PC-3 (cell line): ENCODE data around the gene KRT31. TPM values are rescaled to one million over a fixed set of nuclear protein-coding genes. Genes with fewer than 3 reads are reported as not detected.

Experiments
- ATAC-seq: fragments of 200-7000 bp; cut with Tn5 transposase; 2 replicates; pipeline ENCODE4 v1.9.1; 2020; ENCODE audit warnings: mild to moderate bottlenecking, moderate library complexity
- BruUV-seq: library from RNA; stranded (reverse); fragments of 400-500 nt; replicated peaks from 2 replicates; lab custom pipeline; 2021; lab: Mats Ljungman, UMichigan
- CTCF ChIA-PET: fragments of 300-600 bp; sonication (Branson Sonifier 250); formaldehyde crosslinking; loops from one replicate; lab custom pipeline; 2022; ENCODE audit warnings: antibody characterized with exemption; lab: Charles Lee
- POLR2A ChIA-PET: fragments of 300-600 bp; sonication (Branson Sonifier 250); formaldehyde crosslinking; loops from one replicate; lab custom pipeline; 2022; ENCODE audit warnings: antibody characterized with exemption; ENCODE audit not compliant: unreplicated experiment; lab: Charles Lee
- DNase-seq: peaks from one replicate; pipeline ENCODE4 v3.0.0-alpha.2; 2015
- H2AFZ ChIP-seq: fragments of 300-600 bp; sonication (generic); 2 replicates; pipeline ENCODE4 v1.6.0; 2016; ENCODE audit warnings: antibody characterized with exemption, low read length
- H3F3A ChIP-seq: fragments of 300-600 bp; sonication (generic); one replicate; pipeline ENCODE4 v1.6.0; 2017; ENCODE audit warnings: antibody characterized with exemption, low read length, control low read depth, mild to moderate bottlenecking; ENCODE audit not compliant: unreplicated experiment
- H3K27ac ChIP-seq: fragments of 300-600 bp; sonication (generic); 2 replicates; pipeline ENCODE4 v1.5.1; 2016; ENCODE audit warnings: mild to moderate bottlenecking, low read length
- H3K27me3 ChIP-seq: fragments of 300-600 bp; sonication (generic); 2 replicates; pipeline ENCODE4 v1.6.1; 2016; ENCODE audit warnings: low read length, mixed read lengths
- H3K36me3 ChIP-seq: fragments of 300-600 bp; sonication (generic); 2 replicates; pipeline ENCODE4 v1.6.1; 2016; ENCODE audit warnings: low read depth, mixed run types, low read length, mixed read lengths
- H3K4me1 ChIP-seq: fragments of 300-600 bp; sonication (generic); 2 replicates; pipeline ENCODE4 v1.5.1; 2016; ENCODE audit warnings: low read length; ENCODE audit not compliant: insufficient read depth
- H3K4me2 ChIP-seq: fragments of 300-600 bp; sonication (generic); 2 replicates; pipeline ENCODE4 v1.6.0; 2016; ENCODE audit warnings: low read length
- H3K4me3 ChIP-seq: fragments of 300-600 bp; sonication (generic); 2 replicates; pipeline ENCODE4 v1.5.1; 2016; ENCODE audit warnings: mild to moderate bottlenecking, low read length, mixed read lengths
- H3K79me2 ChIP-seq: fragments of 300-600 bp; sonication (generic); 2 replicates; pipeline ENCODE4 v1.6.1; 2017; ENCODE audit warnings: low read length, mixed read lengths
- H3K9ac ChIP-seq: fragments of 300-600 bp; sonication (generic); 2 replicates; pipeline ENCODE4 v1.6.0; 2016; ENCODE audit warnings: mild to moderate bottlenecking, low read length
- H3K9me2 ChIP-seq: fragments of 300-600 bp; sonication (generic); replicated peaks from 2 replicates; pipeline ENCODE4 v1.6.1; 2016; ENCODE audit warnings: mixed run types, low read length, mixed read lengths
- H3K9me3 ChIP-seq: fragments of 300-600 bp; sonication (generic); 2 replicates; pipeline ENCODE4 v1.6.1; 2016; ENCODE audit warnings: low read length, mixed read lengths
- H4K20me1 ChIP-seq: fragments of 300-600 bp; sonication (generic); 2 replicates; pipeline ENCODE4 v1.6.1; 2016; ENCODE audit warnings: low read length, mixed read lengths
- CTCF ChIP-seq: fragments of 300-600 bp; sonication (generic); conservative IDR thresholded peaks from 2 replicates; pipeline ENCODE4 v1.5.1; 2017; ENCODE audit warnings: antibody characterized with exemption, low read depth, mild to moderate bottlenecking, low read length
- EZH2 ChIP-seq: fragments of 300-600 bp; sonication (generic); IDR thresholded peaks from one replicate; pipeline ENCODE4 v1.6.1; 2017; ENCODE audit warnings: antibody characterized with exemption, mild to moderate bottlenecking, low read length; ENCODE audit not compliant: unreplicated experiment
- EZH2phosphoT487 ChIP-seq: fragments of 300-600 bp; sonication (generic); IDR thresholded peaks from 2 replicates; pipeline ENCODE4 v1.6.1; 2018; ENCODE audit warnings: mild to moderate bottlenecking, antibody characterized with exemption, low read length, borderline replicate concordance
- intact Hi-C: fragments of 100-400 bp; cut with micrococcal nuclease; formaldehyde crosslinking; loops from 2 replicates; pipeline ENCODE4 v1.9.0; 2023
- total RNA-seq: library from RNA; depleted of rRNA; stranded (reverse); fragments of >200 nt; gene quantifications from 2 replicates; pipeline ENCODE4 v1.2.3, GENCODE V29; 2014

Gene KRT31
- total RNA-seq, 1 experiment from 2014 or later = not detected

GRCh38 chr17:41387670-41388069 is 9.7 kb downstream of the KRT31 start:
- H3K9ac ChIP-seq = no peak overlapping the region
- H3K27ac ChIP-seq = no peak overlapping the region
- TF ChIP-seq CTCF (no peak), EZH2 (no peak), EZH2phosphoT487 (no peak)
- H3K36me3 ChIP-seq = no peaks in the 10 kb centered on the region
- H3K4me1 ChIP-seq = 0 out of 2 replicates have a peak, but pooled peaks cover 6% of the 10 kb centered on the region
- H4K20me1 ChIP-seq = no peaks in the 10 kb centered on the region
- no TSS peak for BruUV-seq
- no peaks in the 10 kb centered on the region for H3K9me3 ChIP-seq
- H3F3A ChIP-seq = no peaks in the 10 kb centered on the region
- no peak overlapping the region for H2AFZ ChIP-seq
- CTCF ChIA-PET = no interaction called here
- no peaks in the 10 kb centered on the region for H3K79me2 ChIP-seq
- POLR2A ChIA-PET = no interaction called here
- intact Hi-C loops = no loop called here
- H3K9me2 ChIP-seq = no peaks in the 10 kb centered on the region
- no peak overlapping the region for H3K4me2 ChIP-seq
- no peak overlapping the region for H3K4me3 ChIP-seq
- DNase-seq = no peak
- H3K27me3 ChIP-seq = no peaks in the 10 kb centered on the region
- no peak for ATAC-seq

- H3K4me1 ChIP-seq = no peaks in the 10 kb centered on the region
- DNase-seq = no peak
- no peak overlapping the region for H3K4me2 ChIP-seq
- H3K4me3 ChIP-seq = no peak overlapping the region
- H3K9me3 ChIP-seq = no peaks in the 10 kb centered on the region
- no peak overlapping the region for H2AFZ ChIP-seq
- ChIA-PET CTCF (no interaction called here), POLR2A (no interaction called here)
- H3F3A ChIP-seq = no peaks in the 10 kb centered on the region
- H4K20me1 ChIP-seq = no peaks in the 10 kb centered on the region
- ATAC-seq = no peak
- no peak overlapping the region for H3K27ac ChIP-seq
- BruUV-seq = no TSS peak
- no peaks in the 10 kb centered on the region for H3K27me3 ChIP-seq
- H3K9me2 ChIP-seq = no peaks in the 10 kb centered on the region
- H3K79me2 ChIP-seq = no peaks in the 10 kb centered on the region
- H3K9ac ChIP-seq = no peak overlapping the region
- intact Hi-C loops = no loop called here
- H3K36me3 ChIP-seq = no peaks in the 10 kb centered on the region
- TF ChIP-seq EZH2phosphoT487 (no peak), CTCF (no peak), EZH2 (no peak)
Measured at GRCh38 chr17:41386227-41386626, 11.2 kb downstream of the KRT31 start.

GRCh38 chr17:41383690-41384089 is 13.7 kb downstream of the KRT31 start:
- H3K36me3 ChIP-seq = no peaks in the 10 kb centered on the region
- no peaks in the 10 kb centered on the region for H3K9me3 ChIP-seq
- H3K9ac ChIP-seq = no peak overlapping the region
- CTCF ChIA-PET = no interaction called here
- no peaks in the 10 kb centered on the region for H3K79me2 ChIP-seq
- POLR2A ChIA-PET = no interaction called here
- no TSS peak for BruUV-seq
- H3K4me2 ChIP-seq = no peak overlapping the region
- no peaks in the 10 kb centered on the region for H3K9me2 ChIP-seq
- no peak overlapping the region for H2AFZ ChIP-seq
- DNase-seq (no peak), ATAC-seq (no peak)
- no peaks in the 10 kb centered on the region for H3F3A ChIP-seq
- H3K4me3 ChIP-seq = no peak overlapping the region
- TF ChIP-seq CTCF (no peak), EZH2phosphoT487 (no peak), EZH2 (no peak)
- no peaks in the 10 kb centered on the region for H4K20me1 ChIP-seq
- intact Hi-C loops = no loop called here
- no peak overlapping the region for H3K27ac ChIP-seq
- H3K27me3 ChIP-seq = no peaks in the 10 kb centered on the region
- peaks cover 16% of the 10 kb centered on the region for H3K4me1 ChIP-seq
